HG02840 (cell line): ENCODE measurements around the gene FAM149A.

Experiments
- ATAC-seq: cut with Tn5 transposase; IDR thresholded peaks from one replicate; pipeline ENCODE4 v1.9.1; 2021; ENCODE audit warnings: mild to moderate bottlenecking, moderate library complexity, moderate number of reproducible peaks; ENCODE audit not compliant: unreplicated experiment, low FRiP score

The FAM149A gene

DNA sequence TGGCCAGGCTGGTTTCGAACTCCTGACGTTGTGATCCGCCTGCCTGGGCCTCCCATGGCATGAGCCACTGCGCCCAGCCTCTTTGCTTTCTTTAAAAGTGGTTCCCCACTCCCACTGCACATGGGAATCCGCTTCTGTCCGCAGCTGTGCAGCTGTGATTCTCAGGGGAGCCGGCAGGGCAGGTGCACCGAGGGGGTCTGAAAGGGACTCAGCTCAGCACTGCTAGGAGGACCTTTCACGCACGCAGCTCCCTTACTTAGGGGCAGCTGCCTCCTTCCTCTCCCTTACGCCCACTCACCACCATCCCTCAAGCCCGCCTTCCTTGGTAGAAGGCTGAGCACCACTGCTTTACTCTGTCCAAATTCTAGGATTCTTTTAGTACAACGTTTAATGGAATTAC lies 46.4 kb downstream of the FAM149A start:
- ATAC-seq, result no peak

DNA sequence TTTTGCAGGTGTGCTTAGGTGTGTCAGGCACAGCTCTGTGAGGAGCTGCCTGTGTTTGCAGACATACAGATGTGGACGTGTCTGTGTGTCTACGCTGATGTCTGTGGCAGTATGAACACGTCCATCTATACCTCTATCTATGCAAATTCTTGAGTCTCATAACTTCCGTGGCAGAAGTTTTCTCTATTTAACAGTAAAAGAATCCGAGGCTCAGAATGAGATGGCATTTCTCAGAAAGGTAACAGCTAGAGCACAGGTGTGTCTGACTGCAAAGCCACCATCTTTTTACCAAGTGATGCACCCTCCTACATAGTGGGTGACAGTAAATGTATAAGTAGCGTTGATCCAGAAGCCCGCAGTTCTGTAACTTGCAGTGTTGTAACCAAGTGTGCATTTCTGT lies 47.0 kb downstream of the FAM149A start:
- no peak for ATAC-seq

DNA sequence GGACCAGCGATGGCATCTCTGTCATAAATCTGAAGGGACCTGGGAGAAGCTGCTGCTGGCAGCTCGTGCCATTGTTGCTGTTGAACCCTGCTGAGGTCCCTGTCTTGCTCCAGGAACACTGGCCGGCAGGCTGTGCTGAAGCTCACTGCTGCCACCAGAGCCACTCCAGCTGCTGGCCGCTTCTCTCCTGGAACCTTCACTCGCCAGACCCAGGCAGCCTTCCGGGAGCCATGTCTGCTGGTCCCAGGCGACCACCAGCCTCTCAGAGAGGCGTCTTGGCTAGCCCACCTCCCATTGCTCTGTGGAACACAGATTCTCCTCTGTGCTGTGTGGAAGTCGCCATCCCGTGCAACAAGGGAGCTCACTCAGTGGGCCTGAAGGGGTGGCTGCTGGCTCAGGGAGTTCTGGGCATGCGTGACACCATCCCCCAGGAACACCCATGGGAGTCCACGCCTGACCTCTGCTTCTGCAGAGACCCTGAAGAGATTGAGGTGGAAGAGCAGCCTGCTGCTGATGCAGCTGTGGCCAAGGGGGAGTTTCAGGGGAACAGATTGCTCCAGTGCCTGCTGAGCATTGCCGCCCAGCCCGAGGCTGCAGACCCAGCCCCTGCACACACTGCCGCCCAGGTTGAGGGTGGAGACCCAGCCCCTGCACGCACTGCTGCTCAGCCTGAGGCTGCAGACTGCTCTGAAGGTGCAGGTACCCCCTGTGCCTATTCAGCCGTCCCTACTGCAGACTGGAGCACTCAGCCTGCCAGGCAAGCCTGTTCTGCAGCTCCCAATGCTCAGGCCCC lies 53.7 kb downstream of the FAM149A start:
- no peak for ATAC-seq

DNA sequence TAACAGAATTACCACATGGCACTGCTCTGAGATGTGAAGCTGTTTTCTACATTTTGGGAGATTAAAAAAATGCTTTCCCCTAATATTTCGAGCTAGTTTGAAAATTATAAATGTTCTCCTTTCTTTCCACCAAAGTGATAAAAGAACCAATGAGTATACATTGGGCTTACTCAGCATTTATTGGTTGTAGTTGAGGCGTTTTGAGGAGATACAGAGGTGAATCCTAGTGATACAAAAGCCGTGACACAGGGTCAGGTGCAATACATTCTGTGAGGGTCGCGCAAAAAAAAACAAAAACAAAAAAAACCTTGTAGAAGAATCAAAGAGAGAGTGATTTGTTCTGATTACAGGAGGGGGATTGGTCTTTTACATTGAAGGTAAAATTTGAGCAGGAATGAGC lies 54.5 kb downstream of the FAM149A start:
- ATAC-seq, result no peak

DNA sequence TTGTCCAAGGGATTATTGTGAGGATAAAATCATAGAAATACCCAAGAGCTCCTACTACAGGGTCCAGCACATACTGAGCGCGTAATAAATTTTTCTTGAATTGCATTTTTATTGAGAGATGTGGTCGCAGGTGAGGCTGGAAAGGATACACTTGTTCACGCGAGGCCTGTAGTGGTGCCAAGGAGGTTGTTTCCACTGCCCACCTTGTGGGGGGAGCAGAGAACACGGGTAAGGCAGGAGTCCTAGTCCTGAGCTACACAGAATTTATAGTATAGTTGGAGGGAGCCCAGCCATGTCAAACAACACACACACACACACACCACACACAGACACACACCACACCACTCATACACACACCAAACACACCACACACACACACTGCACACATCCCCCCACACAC lies 55.1 kb downstream of the FAM149A start:
- no peak for ATAC-seq

DNA sequence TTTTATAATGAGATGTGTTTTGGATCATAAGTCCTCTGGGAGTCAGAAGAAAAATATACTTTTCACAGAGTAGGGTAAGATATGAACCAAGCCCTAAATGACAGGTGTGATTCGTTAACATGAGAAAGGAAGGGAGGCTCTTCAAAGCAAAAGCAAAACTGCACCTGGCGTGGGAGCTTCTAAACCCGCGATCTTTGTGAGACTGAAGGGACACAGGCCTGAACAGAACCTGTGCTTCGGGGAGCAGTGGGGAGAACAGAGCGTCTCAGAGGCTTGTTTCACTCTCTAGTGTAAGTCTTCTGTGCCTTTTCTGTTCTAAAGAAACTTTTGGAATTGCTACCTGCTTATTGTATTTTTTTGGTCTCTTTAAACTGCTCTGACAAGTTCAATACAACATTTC lies 56.6 kb downstream of the FAM149A start:
- ATAC-seq, result peak; percentile 90

DNA sequence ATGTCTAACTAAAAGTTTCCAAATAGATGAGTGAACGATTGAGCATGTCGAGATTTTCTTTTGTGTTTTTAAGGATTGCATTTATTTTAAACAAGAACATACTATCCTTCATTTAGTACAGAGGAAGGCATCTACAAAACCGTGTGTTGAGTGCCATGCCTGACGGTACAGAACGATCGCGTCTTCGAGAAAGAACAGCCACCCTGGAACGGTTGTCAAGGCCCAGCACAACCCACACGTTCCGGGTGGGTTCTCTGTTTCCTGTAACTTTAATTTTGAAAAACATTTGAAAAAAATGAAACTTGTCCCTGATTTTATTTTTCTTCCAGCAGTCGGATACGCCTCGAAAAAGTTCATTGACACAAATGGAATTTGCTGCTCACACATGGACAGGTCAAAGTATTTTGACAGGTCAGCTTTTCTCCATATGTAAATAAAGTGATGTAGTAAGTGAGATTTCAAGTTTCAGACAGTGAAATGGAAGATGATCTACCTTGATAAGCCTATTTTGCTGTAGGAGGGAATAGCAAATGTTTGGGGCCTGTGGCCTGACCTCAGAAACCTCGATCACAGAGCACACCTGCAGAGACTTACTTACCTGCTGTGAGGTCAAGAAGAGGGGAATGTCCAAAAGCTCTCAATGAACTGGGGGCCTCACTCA lies 62.5 kb downstream of the FAM149A start:
- no peak for ATAC-seq

DNA sequence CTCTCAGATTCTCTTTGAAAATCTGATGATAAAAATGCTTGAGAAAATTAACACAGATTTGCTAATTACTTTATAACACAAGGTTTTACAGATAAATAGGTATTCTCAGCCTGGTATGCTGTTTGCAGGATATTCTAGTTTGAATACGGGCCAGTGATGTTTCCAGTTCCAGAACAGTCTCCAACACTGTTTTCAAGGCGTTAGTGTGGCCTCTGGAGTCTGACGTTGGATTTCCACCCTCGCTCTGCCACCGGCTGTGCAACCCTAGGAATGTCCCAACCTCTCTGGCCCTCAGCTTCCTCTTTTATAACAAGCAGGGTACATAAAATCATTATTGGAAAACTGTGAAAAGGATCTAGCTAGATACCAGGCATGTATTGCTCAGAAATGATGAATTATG lies 63.1 kb downstream of the FAM149A start:
- ATAC-seq, result no peak

DNA sequence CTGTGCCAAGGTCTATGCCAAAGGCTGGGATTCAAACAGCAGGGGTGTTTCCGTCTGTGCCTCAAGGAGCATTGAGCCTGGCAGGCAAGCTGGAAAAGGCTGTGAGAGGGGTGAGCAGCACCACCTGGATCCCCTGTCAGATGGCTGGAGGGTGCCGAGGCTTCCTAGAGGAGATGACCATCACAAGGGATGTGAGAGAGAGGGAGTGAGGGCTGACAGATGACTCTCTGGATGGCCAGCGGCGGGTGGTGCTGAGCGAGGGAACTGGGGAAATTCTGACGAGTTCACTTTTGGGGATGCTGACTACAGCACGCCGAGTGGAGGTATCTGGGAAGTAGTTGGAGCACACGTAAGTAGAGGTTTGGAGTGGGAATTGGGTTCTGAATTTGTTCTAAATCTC lies 64.2 kb downstream of the FAM149A start:
- ATAC-seq, result no peak

DNA sequence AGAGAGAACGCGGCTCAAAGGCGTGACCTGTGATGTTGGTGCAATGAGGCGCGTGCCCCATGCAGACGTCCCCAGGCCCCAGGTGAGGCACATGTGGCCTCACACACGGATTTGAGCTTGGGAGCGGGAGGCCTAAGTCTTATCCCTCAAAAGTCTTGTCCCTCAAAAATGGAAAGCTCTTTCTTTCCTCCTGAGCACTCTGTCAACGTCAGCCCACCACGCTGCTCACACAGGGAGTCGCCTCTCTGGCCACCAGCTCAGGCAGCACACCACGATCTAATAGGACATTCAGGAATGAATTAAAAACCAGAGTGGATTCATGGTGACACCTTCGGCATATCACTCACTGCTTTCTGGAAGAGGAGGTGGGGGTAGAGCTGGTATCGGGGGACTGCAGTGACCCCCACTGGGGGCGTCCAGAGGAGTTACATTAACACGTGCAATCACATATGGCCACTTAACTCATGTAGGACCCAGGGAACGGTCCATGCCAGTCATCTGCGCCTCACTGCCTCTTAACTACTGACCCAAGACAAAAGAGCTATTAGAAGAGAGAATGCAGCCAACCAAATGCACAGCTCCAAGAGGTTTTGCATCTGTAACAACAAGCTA lies 64.9 kb downstream of the FAM149A start:
- no peak for ATAC-seq

DNA sequence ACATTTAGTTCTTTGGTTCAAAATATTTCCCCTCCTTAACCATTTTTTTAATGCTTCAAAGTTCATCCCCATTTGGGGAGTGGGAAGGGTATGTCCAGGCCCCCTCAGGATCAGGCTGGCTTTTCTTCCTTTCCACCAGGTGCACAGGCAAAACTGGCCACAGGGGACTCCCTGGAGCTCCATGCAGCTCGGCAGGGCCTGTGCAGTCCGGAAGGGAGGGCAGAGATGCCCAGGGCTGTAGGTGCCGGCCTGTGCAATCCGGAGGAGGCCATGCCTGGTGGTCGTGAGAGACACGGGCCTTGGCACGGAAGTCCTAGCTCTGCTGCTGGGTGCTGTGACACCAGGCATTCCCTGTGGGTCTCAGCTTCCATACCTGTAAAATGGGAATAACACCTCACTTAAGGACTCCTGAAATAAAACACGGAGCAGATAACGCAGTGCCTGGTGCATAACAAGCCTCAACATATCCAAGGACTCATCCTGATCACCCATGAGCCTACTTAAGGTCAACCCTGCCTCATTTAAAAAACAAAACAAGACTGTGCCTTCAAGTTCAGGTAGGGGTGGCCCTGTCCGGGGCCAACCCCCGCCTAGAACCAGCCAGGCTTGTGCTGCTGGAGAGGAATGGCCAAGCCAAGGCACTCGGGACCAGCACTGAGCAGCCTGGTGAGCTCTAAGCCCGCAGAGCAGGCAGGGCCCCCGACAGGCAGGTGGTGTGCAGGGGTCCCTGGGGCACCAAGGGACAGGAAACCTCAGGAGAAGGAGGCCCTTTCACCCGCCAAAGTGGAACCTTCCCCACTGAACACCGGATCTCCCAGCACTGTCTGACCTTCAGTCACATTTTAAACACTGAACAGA lies 65.7 kb downstream of the FAM149A start:
- no peak for ATAC-seq

DNA sequence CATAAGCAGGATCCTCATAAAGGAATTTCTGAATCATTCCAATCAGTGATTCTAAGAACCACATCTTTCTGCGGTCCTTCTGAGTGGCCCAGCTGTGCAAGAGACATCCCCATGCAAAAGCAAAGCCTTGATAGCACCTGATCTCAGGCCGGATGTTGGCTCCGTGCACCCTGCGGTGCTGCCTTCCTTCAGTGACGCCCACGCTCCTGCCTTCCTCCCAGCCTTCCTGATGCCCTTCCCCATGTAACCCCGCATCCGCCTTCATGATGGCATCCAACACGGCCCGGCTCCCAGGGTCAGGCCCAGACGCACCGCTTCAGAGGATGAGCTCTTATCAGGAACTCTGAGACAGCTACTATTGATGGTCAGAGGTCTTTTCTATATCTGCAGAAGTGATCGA lies 66.5 kb downstream of the FAM149A start:
- ATAC-seq, result no peak

DNA sequence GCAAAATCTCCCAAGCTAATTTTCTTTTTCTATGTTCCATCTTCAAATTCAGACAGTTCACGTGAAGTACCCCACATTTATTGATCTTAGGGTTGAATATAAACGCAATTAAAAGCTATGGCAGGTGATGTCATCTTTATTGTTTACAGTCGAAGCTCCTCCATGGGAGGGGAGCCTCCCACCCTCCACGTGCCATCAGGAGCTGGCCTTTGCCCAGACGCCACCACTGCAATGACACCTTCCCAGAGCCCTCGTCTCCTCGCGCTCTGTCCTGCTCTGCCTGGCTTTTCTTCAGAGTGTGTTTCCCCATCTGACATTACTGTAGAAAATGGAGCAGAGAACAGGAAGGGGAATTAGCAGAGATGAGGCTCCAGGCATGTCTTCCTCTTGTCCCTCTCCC lies 68.0 kb downstream of the FAM149A start:
- ATAC-seq, result no peak

DNA sequence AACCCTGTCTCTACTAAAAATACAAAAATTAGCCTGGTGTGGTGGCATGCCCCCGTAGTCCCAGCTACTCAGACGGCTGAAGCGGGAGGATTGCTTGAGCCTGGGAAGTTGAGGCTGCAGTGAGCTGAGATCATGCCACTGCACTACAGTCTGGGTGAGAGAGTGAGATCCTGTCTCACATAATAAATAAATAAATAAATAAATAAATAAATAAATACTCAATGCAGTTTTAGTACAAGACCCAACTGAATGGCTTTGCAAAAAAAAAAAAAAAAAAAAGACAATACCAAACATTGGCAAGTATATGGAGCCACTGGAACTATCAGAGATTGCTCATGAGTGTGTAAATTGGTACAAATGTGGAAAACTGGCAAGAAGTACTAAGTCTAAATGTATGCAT lies 83.6 kb downstream of the FAM149A start:
- ATAC-seq, result no peak

DNA sequence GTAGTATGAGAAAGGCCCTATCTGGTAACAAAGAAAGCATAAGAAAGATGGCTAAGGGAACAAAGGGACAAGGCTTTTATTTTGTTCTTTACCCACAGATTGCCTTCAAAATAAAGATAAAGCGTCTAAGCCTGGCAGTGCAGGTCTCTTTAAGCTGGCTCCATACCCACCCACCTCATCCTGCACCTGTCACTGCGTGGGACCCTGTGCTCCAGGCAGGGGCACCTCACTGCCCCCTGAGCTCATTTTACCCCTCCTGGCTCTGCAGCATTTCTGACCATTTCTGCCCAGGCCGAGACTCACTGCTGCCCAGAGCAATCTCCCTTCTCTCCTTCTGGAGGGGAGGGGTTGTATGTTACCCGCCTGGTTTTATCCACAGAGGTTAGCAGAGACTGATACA lies 85.2 kb downstream of the FAM149A start:
- no peak for ATAC-seq

DNA sequence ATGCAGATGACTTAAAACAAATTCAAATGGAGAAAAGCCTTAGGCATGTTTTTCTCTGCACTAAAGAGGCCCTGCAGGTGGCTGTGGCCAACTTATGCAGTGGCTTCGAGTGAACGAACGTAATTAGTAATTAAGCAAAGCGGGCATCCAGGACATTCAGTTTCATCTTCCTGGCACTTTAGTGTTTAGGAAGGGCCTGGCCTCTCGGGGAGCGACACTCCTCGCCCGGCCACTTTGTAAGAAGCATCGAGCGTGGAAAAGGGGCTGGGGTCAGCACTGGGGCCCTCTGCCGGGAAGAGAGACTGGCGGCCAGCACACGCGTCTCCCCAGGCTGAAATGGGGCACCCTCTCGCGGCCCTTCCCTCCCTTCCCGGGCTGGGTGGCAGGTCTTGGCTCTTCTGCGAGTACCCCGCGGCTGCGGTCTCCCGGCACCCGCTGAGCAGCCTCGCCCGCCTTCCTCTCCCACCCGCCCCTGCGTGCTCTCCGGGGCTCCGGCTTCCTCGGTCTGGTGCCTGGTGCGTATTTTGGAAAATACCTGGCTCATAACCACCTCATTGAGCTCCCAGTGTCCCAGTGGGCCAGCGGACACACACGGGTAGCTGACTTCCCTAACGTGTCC lies 86.2 kb downstream of the FAM149A start:
- ATAC-seq, result peak; percentile 40

DNA sequence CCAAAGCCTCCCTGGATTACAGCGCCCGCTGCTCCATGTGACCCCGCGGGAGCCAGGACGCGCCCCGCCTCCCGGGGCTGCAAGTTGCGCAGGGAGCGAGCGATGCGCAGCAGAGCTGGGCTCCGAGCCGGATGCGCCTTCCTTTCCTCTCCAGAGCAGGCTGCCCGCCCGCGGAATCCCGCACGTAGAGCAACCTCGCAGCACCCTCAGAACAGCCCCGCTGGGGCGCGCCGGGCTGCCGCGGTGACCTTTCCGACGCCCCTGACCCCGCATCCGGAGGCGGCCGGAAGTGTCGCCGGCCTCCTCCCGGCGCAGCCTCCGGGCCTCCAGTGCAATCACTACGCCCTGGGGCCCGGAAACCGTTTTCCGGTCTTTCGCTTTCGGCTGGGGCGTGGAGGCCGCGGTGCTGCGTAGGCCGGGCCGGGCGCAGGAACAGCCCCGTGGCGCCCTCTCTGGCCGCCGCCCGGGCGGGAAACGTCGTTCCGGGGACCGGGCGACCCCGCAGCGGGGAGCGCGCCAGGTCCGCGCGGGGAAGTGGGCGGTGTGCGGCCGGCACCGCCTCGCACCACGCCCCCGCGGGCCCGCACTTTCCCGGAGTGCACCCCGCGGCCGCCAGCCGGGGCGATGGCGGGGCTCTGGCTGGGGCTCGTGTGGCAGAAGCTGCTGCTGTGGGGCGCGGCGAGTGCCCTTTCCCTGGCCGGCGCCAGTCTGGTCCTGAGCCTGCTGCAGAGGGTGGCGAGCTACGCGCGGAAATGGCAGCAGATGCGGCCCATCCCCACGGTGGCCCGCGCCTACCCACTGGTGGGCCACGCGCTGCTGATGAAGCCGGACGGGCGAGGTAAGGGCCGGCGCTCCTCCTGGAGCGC lies 86.9 kb downstream of the FAM149A start, which contains the start of gene CYP4V2:
Gene CYP4V2, plus strand, starts transcription at position 368 of the 866 bp plus-strand sequence. Its CDS starts 257 bp downstream, at position 625.
- peak; percentile 86 for ATAC-seq

DNA sequence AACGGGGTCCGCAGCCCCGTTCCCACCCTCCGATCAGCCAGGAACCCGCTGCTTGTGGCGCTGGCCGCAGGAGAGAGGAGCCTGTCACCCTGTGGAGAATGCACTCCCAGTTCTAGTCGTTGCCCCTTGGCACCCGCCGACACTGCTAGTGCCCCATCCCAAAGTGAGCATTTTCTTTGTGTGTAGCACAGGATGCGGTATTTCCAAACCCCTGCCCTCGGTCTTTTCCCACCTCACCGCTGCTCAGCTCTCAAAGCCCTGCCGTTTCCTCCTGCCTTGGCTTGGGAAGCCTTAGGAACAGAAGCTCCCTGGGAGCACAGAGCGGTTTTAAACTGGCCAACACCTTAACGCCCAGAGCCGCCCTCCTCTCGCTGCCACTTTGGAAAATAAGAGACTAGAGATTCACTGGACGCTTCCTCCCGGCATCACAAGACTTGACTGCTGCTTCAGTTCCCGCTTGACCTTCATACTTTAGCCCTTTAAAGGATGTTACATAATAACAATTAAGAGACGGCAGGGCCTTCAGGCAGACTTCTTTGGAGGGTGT lies 87.6 kb downstream of the FAM149A start:
- no peak for ATAC-seq

DNA sequence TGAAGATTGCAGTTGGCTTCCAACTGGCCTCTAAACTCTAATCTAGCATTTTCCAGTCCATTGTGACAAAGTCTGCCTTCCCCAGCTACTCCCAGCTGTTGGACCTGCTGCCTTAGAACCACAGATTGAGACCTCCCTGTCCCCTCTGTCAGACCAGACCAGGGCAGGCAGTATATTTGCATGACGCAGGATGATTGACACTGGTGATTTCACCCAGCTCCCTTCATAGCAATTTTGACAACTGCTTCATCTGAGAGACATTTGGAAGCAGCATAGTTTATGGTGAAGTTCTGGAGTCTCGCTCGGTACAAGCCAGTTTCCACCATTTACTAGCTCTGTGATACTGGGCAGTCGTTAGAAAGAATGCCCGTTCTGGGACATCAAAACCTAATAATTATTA lies 89.3 kb downstream of the FAM149A start:
- no peak for ATAC-seq
